HepG2 (cell line): Measurements from ENCODE around the gene PLCB1.

Experiments used
- CTCF ChIP-seq: sonication (generic); formaldehyde crosslinking; IDR thresholded peaks from 2 replicates; pipeline ENCODE4 v1.5.0; 2020; ENCODE audit warnings: mild to moderate bottlenecking, missing genetic modification reagents, moderate library complexity
- HOMEZ ChIP-seq: IDR thresholded peaks from 2 replicates; pipeline ENCODE4 v1.6.1; 2016; ENCODE audit warnings: low read depth
- ZBTB43 ChIP-seq: sonication (generic); formaldehyde crosslinking; conservative IDR thresholded peaks from 2 replicates; pipeline ENCODE4 v1.4.0; 2020; ENCODE audit warnings: missing genetic modification reagents
- ZNF224 ChIP-seq: sonication (generic); formaldehyde crosslinking; IDR thresholded peaks from 2 replicates; pipeline ENCODE4 v1.5.0; 2020; ENCODE audit warnings: mild to moderate bottlenecking, missing genetic modification reagents

- TF ChIP-seq HOMEZ (CRISPR knock-in tag) (no peak), CTCF (CRISPR knock-in tag) (no peak), ZNF224 (CRISPR knock-in tag) (no peak), ZBTB43 (no peak)
These were observed 524.3 kb downstream of the PLCB1 start for GRCh38 chr20:8656335-8656734.
